ENCODE data around the gene TBPL1.
"Not testable (repeated sequence)": the region's sequence is repeated elsewhere in the genome, so short reads cannot be mapped to it uniquely, and the experiment has no call there.

Gene TBPL1

GRCh38 chr6:133954657-133955576 is 1.9 kb downstream of the TBPL1 start:
- DNase-seq, result no peak

GRCh38 chr6:133955582-133956415 is 2.8 kb downstream of the TBPL1 start:
- no peak for DNase-seq

- peak; percentile 12 for DNase-seq
Measured at GRCh38 chr6:133956416-133957049, 3.5 kb downstream of the TBPL1 start.

- DNase-seq, result peak; percentile 1
Measured at GRCh38 chr6:133957227-133957626, 4.2 kb downstream of the TBPL1 start.

GRCh38 chr6:133957780-133958242 is 4.8 kb downstream of the TBPL1 start:
- DNase-seq, result no peak

- no peak for DNase-seq
Measured at GRCh38 chr6:133958791-133959190, 5.8 kb downstream of the TBPL1 start.

GRCh38 chr6:133959667-133960368 is 6.8 kb downstream of the TBPL1 start:
- no peak for DNase-seq

GRCh38 chr6:133961831-133962230 is 8.8 kb downstream of the TBPL1 start:
- DNase-seq, result no peak

GRCh38 chr6:133964052-133964451 is 11.0 kb downstream of the TBPL1 start:
- no peak for DNase-seq

- no peak for DNase-seq
Measured at GRCh38 chr6:133964702-133965101, 11.7 kb downstream of the TBPL1 start.

- no peak for DNase-seq
Measured at GRCh38 chr6:133965817-133966360, 12.9 kb downstream of the TBPL1 start.

- no peak for DNase-seq
Measured at GRCh38 chr6:133966654-133967329, 13.8 kb downstream of the TBPL1 start.

- DNase-seq, result no peak
Measured at GRCh38 chr6:133967347-133967746, 14.3 kb downstream of the TBPL1 start.

GRCh38 chr6:133967835-133968234 is 14.8 kb downstream of the TBPL1 start:
- DNase-seq, result not testable (repeated sequence)

GRCh38 chr6:133969285-133969920 is 16.4 kb downstream of the TBPL1 start:
- no peak for DNase-seq

GRCh38 chr6:133969921-133970295 is 16.9 kb downstream of the TBPL1 start:
- DNase-seq, result no peak

- no peak for DNase-seq
Measured at GRCh38 chr6:133971861-133972260, 18.8 kb downstream of the TBPL1 start.

- DNase-seq, result no peak
Measured at GRCh38 chr6:133972388-133972787, 19.4 kb downstream of the TBPL1 start.

GRCh38 chr6:133973109-133973971 is 20.3 kb downstream of the TBPL1 start:
- peak; percentile 34 for DNase-seq

Measured in NCI-H510A treated with DMSO at 0.1 percent for 48 hours (cell line).